Rectal smooth muscle tissue (tissue), 1 donor: ENCODE results near the gene TRMU.

Source experiments
- H3K27ac ChIP-seq: one replicate; pipeline ENCODE4 v1.7.0; 2013; ENCODE audit warnings: low read depth, low read length, inconsistent platforms
- H3K27me3 ChIP-seq: one replicate; pipeline ENCODE4 v1.7.0; 2013; ENCODE audit warnings: low read length; ENCODE audit not compliant: control insufficient read depth, insufficient read depth
- H3K36me3 ChIP-seq: one replicate; pipeline ENCODE4 v1.7.0; 2013; ENCODE audit warnings: low read length; ENCODE audit not compliant: control insufficient read depth, insufficient read depth
- H3K4me1 ChIP-seq: one replicate; pipeline ENCODE4 v1.7.0; 2013; ENCODE audit warnings: low read length; ENCODE audit not compliant: control insufficient read depth, insufficient read depth
- H3K4me3 ChIP-seq: one replicate; pipeline ENCODE4 v1.7.0; 2013; ENCODE audit warnings: low read length
- H3K9ac ChIP-seq: one replicate; pipeline ENCODE4 v1.7.0; 2013; ENCODE audit warnings: low read length

TRMU gene

DNA sequence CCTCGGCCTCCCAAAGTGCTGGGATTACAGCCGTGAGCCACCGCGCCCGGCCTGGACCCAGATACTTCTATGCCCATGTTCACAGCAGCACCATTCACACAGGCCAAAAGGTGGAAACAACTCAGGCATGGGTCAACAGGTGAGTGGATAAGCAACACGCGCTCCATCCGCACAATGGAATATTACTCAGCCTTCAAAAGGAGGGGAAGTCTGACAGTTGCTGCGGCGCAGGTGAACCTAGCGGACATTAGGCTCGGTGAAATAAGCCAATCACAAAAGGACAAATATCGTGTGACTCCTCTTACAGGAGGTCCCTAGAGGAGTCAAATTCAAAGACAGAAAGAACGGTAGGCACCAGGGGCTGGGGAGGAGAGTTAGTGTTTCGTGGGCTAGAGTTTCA, 47.0 kb downstream of the TRMU start:
- Histone ChIP-seq H3K27ac (no peak overlapping the region), H3K4me1 (no peaks in the 10 kb centered on the region), H3K36me3 (no peaks in the 10 kb centered on the region), H3K27me3 (no peaks in the 10 kb centered on the region), H3K9ac (no peak overlapping the region), H3K4me3 (no peak overlapping the region)

DNA sequence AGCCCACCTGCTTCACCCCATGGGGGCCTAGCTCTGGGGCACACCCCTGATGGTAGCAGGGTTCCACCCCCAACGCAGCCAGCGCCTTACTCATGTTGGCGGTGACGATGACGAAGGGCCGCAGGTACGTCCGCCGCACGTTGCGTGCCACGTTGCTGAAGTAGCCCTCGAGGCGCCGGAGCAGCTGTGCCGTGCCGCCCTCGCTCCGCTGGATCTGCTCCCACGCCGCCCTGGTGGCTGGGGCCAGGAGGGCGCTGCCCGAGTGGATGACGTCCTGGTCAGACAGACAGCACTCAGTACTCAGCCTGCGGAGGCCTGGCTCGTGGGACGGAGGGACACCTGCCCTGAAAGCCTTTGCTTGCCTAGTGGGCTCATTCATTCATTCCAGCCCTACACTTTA, 50.8 kb downstream of the TRMU start:
- H3K4me3 ChIP-seq = no peak overlapping the region
- no peaks in the 10 kb centered on the region for H3K27me3 ChIP-seq
- H3K27ac ChIP-seq = no peak overlapping the region
- H3K36me3 ChIP-seq = no peaks in the 10 kb centered on the region
- H3K4me1 ChIP-seq = no peaks in the 10 kb centered on the region
- H3K9ac ChIP-seq = no peak overlapping the region

- no peaks in the 10 kb centered on the region for H3K36me3 ChIP-seq
- no peaks in the 10 kb centered on the region for H3K4me1 ChIP-seq
- H3K27me3 ChIP-seq = no peaks in the 10 kb centered on the region
- H3K9ac ChIP-seq = no peak overlapping the region
- H3K27ac ChIP-seq = no peak overlapping the region
- no peak overlapping the region for H3K4me3 ChIP-seq
Observed at GRCh38 chr22:46387748-46388147, 52.2 kb downstream of the TRMU start.

DNA sequence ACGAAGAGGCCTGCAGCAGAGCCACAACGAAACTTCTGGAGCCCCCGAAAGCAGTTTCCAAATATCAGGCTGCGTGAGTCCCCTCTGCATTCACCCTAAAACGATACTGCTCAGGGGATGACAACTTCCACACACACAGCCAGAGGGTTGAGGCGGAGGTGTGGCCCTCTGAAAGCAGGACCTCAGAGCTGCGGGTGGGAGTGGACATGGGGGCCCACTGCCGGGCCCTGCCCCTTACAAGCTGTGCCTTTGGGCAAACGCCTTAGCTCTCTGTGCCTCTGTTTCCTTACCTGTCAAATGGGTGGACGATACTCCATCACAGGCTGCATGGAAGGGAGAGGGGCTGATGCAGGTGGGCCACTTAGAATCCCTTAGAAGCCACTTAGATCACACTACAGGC, 53.1 kb downstream of the TRMU start:
- Histone ChIP-seq H3K36me3 (no peaks in the 10 kb centered on the region), H3K27ac (no peak overlapping the region), H3K4me3 (no peak overlapping the region), H3K4me1 (no peaks in the 10 kb centered on the region), H3K9ac (no peak overlapping the region), H3K27me3 (no peaks in the 10 kb centered on the region)

GRCh38 chr22:46389081-46389480, 53.6 kb downstream of the TRMU start:
- Histone ChIP-seq H3K27ac (no peak overlapping the region), H3K4me3 (no peak overlapping the region), H3K4me1 (no peaks in the 10 kb centered on the region), H3K9ac (no peak overlapping the region), H3K36me3 (no peaks in the 10 kb centered on the region), H3K27me3 (no peaks in the 10 kb centered on the region)

GRCh38 chr22:46390105-46390651, 54.7 kb downstream of the TRMU start:
- Histone ChIP-seq H3K4me1 (no peaks in the 10 kb centered on the region), H3K27ac (no peak overlapping the region), H3K27me3 (no peaks in the 10 kb centered on the region), H3K36me3 (no peaks in the 10 kb centered on the region), H3K4me3 (no peak overlapping the region), H3K9ac (no peak overlapping the region)

GRCh38 chr22:46390652-46391301, 55.3 kb downstream of the TRMU start:
- H3K9ac ChIP-seq = no peak overlapping the region
- no peaks in the 10 kb centered on the region for H3K4me1 ChIP-seq
- H3K27me3 ChIP-seq = no peaks in the 10 kb centered on the region
- H3K36me3 ChIP-seq = no peaks in the 10 kb centered on the region
- no peak overlapping the region for H3K4me3 ChIP-seq
- no peak overlapping the region for H3K27ac ChIP-seq

DNA sequence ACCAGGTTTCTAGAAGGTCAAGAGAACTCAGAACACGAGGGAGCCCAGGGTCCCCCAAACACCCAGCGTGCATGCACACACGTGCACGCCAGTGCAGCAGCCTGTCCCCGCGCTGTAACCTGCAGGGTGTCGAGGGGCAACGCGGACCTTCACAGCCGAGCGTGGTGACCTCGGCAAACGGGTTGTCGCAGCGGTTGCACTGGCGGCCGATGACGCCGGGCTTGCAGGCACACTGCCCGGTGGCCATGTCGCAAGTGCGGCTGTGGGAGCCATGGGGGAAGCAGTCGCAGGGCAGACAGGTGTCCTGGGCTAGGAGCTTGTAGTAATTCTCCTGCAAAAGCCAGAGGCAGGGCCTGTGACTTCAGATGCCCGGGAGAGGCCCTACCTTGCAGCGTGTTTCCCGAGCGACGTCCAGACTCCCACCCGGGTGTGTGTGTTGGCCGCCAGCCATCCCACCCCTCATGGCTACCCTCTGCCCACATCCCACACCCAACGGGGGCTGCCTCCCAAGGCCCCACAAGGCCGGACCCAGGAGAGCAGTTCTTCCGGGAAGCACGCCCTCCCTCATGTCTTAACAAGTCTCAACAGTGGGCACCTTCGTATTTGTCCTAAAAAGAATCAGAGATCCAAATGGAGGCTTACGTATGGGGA, 56.1 kb downstream of the TRMU start:
- Histone ChIP-seq H3K4me1 (no peaks in the 10 kb centered on the region), H3K27me3 (no peaks in the 10 kb centered on the region), H3K9ac (no peak overlapping the region), H3K27ac (no peak overlapping the region), H3K4me3 (no peak overlapping the region), H3K36me3 (no peaks in the 10 kb centered on the region)

DNA sequence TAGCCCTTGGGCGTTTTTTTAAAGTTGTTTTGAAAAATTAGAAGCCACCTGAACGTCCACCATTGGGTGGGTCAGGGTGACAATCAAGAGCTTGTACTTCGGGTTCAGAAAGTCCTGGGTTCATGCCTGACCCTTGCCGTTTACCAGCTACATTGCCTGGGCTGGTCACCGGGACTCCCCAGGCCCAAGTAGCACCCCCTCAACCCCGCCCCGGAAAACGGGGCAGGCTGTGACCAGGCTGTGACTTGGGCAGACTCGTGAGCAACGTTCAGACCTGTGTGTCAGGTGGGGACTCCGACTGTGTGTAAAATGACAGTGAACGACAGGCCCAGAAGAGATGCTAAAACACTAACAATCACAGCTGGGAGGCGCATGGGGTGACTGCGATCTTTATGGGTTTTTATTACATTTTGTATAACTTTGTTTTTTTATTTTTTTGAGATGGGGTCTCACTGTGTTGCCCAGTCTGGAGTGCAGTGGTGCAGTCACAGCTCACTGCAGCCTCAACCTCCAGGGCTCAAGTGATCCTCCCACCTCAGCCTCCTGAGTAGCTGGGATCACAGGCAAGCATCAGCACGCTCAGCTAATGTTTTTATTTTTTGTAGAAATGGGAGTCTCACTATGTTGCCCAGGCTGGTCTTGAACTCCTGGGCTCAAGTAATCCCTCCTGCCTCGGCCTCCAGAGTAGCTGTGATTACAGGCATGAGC, 56.8 kb downstream of the TRMU start:
- no peak overlapping the region for H3K4me3 ChIP-seq
- no peaks in the 10 kb centered on the region for H3K4me1 ChIP-seq

DNA sequence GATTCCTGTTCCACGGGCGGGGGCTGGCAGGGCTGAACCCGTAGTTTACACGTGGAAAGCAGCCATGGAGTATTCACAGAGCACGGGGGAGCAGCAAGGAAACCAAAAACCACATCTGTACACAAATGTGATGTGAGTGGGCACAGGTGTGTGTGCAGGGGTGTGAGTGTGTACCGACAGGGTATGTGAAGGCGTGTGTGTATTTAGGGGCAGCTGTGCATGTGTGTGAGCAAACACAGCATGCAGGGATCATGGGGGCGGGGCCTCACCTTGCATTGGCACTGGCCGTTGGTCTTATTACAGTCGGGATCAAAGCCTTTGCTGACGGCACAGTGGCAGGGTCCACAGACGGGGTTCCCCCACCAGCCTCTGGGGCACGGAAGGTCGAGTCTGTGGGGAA, 58.4 kb downstream of the TRMU start:
- no peak overlapping the region for H3K27ac ChIP-seq
- H3K9ac ChIP-seq = no peak overlapping the region
- H3K36me3 ChIP-seq = no peaks in the 10 kb centered on the region
- no peaks in the 10 kb centered on the region for H3K27me3 ChIP-seq
- no peaks in the 10 kb centered on the region for H3K4me1 ChIP-seq
- H3K4me3 ChIP-seq = no peak overlapping the region

More for the DNA sequence above, 56.8 kb downstream of the TRMU start:
- no peak overlapping the region for H3K27ac ChIP-seq
- H3K27me3 ChIP-seq = no peaks in the 10 kb centered on the region
- no peaks in the 10 kb centered on the region for H3K36me3 ChIP-seq
- no peak overlapping the region for H3K9ac ChIP-seq

DNA sequence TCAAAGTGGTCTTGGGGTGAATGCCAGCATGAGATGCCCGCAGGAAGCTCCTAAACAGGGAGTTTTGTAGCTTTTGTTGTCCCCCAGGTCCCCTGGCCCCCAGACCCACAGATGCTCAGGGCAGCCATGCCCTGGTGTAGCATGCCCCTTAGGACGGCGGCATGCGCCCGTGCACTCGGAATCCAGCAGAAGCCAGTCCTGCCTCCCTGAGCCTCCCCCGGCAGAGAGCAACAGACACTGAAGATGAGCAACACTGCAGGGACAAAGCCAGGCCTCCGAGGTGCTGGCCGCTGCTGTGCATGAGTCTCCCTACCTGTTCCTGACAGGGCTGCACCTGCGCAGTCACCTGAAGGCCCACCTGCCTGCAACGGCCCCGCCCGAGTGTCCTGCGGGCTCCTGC, 59.1 kb downstream of the TRMU start:
- Histone ChIP-seq H3K36me3 (no peaks in the 10 kb centered on the region), H3K4me1 (no peaks in the 10 kb centered on the region), H3K4me3 (no peak overlapping the region), H3K27ac (no peak overlapping the region), H3K9ac (no peak overlapping the region), H3K27me3 (no peaks in the 10 kb centered on the region)

GRCh38 chr22:46395145-46395544, 59.6 kb downstream of the TRMU start:
- H3K27me3 ChIP-seq = no peaks in the 10 kb centered on the region
- H3K4me3 ChIP-seq = no peak overlapping the region
- no peak overlapping the region for H3K9ac ChIP-seq
- no peak overlapping the region for H3K27ac ChIP-seq
- no peaks in the 10 kb centered on the region for H3K36me3 ChIP-seq
- H3K4me1 ChIP-seq = no peaks in the 10 kb centered on the region
